NCI-H1105 (cell line): ENCODE data around the gene ARMH1.
A peak's percentile ranks its signal among the peaks of the same experiment; 100 is the strongest.
"Not testable (repeated sequence)": the region's sequence is repeated elsewhere in the genome, so short reads cannot be mapped to it uniquely, and the experiment has no call there.

ENCODE experiments used
- DNase-seq: peaks from one replicate; lab custom pipeline; 2025; lab: John Stamatoyannopoulos, UW

ARMH1 gene

DNA sequence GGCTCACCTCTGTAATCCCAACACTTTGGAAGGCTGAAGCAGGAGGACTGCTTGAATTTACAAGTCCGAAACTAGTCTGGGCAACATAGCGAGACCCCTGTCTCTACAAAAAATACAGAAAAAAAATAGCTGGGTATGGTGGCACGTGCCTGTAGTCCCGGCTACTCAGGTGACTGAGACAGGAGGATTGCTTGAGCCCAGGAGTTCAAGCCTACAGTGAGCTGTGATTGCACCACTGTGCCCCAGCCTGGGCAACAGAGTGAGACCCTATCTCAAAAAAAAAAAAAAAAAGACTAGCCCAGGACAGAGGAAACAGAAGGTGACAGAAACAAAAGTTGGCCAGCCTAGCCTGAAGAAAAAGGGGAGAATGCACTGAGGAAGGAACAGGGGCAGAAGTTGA lies 21.2 kb downstream of the ARMH1 start:
- DNase-seq, result no peak

DNA sequence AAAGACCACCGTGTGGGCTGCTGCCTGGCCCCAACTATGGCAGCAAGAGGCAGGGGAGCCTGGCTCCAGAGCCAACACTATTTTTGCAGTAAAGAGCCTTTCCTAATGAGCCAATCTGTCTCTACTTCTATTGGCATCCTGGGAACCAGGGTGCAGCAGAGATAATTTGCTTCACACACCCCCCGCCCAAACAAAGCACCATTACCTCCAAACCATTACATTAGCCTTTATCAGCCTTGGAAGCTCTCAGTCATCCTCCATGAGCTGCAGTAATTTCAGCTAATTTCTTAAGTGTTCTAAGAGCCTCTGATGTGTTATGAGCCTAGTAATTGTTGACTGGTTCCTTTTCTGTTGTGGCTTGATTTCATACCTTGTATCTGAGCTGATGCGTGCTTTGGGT lies 21.6 kb downstream of the ARMH1 start:
- no peak for DNase-seq

DNA sequence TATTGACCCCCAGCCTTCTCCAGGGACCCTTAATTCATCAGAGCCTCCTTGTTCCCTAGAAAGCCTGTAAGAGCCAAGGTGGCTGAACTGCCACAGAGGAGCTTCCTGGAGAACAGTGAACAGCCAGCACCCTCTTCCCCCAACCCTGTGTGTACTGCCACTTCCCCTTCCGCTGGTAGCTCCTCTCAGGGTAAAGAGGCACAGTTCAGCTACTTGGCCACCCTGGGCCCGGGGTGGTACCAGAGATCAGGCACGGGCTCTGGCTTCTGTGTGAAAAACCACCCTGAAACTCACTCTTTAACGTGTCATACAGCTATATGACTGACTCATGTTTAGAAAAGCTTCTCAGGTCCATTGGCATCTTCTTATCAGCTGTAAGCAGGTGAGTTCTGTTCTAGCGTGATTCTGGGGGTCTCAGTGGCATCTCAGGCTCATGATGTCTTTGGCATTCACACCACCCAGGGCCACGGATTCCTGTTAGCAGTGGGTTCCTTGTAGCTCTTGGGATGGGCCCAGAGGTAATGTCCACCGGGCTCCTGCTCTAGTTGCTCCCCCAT lies 22.4 kb downstream of the ARMH1 start:
- DNase-seq, result no peak

DNA sequence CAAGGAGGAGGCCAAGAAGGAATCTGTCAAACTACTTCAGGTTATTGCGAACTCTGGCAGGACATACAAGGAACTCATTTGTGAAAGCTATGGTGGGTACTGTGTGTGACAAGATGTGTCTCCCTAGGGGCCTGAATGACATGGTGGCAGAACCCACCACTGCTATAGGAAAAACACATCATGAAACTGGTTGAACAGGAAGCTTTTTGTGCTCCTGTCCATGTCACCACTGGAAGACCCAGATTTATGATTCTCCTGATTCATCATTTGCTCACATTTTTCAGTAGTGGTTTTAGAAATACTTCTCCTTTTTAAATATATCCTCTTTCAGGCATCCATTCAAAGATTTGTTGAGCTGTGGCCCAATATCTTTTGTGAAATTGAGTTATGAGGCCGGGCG lies 23.6 kb downstream of the ARMH1 start:
- no peak for DNase-seq

DNA sequence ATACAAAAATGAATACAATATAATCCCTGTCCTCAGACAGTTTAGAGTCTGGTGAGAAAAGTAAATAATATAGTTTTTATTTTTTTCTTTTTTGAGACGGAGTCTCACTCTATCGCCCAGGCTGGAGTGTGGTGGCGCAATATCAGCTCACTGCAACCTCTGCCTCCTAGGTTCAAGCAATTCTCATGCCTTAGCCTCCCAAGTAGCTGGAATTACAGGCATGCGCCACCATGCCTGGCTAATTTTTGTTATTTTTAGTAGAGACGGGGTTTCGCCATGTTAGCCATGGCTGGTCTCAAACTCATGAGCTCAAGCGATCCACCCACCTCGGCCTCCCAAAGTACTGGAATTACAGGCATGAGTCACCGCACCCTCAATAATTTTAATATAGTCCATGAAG lies 24.9 kb downstream of the ARMH1 start:
- DNase-seq, result not testable (repeated sequence)

GRCh38 chr1:44700573-44700972 lies 26.1 kb downstream of the ARMH1 start:
- no peak for DNase-seq

GRCh38 chr1:44701141-44701573 lies 26.6 kb downstream of the ARMH1 start:
- DNase-seq, result no peak

DNA sequence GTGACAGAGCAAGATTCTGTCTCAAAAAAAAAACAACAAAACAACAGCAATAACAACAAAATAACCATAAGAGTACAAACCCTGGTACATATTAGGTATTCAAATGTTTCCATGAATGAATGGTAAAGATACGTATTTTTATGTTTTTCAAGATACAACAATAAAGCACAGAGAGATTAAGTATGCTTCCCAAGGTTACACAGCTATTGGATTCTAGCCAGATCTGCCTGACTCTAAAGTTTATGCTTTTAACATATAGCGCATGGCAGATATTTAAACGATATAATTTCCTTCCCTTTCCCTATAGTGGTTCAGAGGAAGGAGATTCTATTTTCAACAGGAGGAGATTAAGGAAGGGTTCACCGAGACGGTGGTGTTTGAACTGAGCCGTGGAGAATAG lies 31.0 kb downstream of the ARMH1 start:
- DNase-seq, result no peak

GRCh38 chr1:44705938-44706337 lies 31.4 kb downstream of the ARMH1 start:
- DNase-seq, result no peak

- DNase-seq, result no peak
These were observed 32.8 kb downstream of the ARMH1 start for GRCh38 chr1:44707112-44707881.

GRCh38 chr1:44707959-44708831 lies 33.7 kb downstream of the ARMH1 start:
- DNase-seq, result no peak

- no peak for DNase-seq
These were observed 38.8 kb downstream of the ARMH1 start for GRCh38 chr1:44713321-44713781.

DNA sequence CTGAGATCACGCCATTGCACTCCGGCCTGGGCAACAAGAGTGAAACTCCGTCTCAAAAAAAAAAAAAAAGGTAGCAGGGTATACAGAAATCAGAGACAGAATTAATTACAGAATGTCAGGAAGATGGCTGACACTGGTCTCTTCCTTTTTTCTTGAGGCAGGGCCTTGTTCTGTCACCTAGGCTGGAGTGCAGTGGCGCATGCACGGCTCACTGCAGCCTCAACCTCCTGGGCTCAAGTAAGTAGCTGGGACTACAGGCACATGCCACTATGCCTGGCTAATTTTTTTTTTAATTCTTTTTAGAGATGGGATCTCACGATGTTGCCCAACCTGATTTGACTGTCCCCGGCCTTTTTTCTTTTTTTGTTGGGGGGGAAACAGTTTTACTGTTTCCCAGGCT lies 40.0 kb downstream of the ARMH1 start:
- DNase-seq, result no peak

DNA sequence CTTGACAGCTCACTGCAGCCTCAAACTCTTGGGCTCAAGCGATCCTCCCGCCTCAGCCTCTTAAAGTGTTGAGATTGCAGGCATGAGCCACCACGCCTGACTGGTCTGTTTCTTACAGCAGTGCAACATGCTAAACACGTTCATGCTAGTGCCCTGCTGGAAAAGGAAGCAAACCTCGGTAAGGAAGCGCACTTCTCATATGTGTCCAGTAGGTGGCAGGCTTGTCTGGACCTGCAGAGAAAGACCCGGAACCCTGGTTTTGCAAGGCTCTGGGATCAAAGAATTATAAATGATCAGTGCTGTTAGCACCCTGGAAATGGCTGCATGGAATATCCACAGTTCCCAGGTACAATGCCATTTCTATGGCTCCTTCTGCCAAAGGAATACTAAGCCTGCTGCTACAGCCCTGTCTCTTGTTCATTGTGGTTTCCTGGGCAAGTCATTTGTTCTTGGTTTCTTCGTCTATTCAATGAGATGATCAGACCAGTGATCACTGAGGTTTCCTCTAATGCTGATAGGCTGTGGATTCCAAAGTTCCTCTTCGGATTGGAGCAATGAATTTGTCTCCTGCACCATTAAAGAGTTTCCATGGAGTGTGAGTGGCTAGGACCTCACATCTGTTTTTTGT lies 40.5 kb downstream of the ARMH1 start:
- DNase-seq, result peak; percentile 71

GRCh38 chr1:44717156-44717555 lies 42.6 kb downstream of the ARMH1 start:
- DNase-seq, result no peak

GRCh38 chr1:44717653-44718052 lies 43.1 kb downstream of the ARMH1 start:
- no peak for DNase-seq

GRCh38 chr1:44718091-44718490 lies 43.6 kb downstream of the ARMH1 start:
- DNase-seq, result no peak

DNA sequence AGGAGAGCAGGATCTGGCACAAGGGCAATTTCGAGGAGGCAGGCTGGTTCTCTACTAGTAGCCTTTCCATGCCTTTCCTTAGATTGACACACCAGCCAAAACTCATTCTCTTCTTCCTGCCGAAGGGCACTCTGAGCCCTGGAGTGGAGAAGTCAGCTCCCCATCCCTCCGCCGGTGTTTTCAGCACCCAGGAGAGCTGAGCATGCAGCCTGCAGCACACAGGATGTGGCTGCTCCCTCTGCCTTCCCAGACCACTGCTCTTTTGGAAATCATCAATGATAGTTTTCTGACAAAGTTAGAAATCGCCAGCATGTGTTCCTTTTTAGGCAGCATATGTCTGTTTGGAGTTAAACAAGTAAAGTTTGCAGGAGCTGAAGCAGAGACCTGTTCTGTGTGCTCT lies 44.8 kb downstream of the ARMH1 start:
- no peak for DNase-seq

GRCh38 chr1:44720281-44720680 lies 45.8 kb downstream of the ARMH1 start:
- DNase-seq, result no peak

DNA sequence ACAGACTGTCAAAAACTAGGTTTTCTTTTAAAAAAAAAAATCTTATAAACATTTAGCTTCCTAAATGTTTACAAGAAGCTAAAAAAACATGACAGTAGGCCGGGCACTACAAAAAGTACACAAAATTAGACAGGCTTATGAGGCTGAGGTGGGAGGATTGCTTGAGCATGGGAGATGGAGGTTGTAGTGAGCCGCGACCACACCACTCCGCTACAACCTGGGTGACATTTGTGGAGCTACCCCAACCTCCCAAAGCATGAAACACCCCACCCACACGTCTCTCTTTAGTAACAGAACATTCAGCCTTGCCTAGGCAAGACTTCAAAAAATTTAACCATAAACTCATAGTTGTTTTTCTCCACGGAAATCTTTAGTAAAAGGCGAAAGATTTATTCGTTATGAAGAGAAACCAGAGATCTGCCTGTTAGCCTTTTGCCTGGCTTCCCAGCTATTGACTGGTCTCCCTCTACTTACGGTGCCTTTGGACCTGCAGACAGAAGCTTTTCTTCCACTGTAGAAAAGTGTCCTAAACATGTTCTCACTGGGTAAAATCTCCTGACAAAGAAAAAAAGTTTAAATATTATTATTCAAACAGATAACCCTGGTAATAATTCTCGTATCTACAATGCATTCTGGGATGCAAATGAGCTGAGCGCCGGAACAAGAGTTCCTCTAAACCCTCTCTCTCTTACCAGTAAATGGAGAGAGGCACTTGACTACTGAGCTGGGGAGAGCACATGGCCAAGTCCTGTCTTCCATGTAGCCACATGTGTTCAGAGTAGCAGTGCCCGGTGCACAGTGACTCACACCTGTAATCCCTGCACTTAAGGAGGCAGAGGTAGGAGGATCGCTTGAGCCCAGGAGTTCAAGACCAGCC lies 47.2 kb downstream of the ARMH1 start:
- no peak for DNase-seq

- no peak for DNase-seq
These were observed 48.5 kb downstream of the ARMH1 start for GRCh38 chr1:44723064-44723463.
